H1 (cell line): ENCODE data around the gene ACAT2. TPM values are rescaled to one million over a fixed set of nuclear protein-coding genes. Genes with fewer than 3 reads are reported as not detected.

Experiments used
- CBX5 ChIP-seq: fragments of 300-800, 300-1000 bp; sonication (generic); IDR thresholded peaks from 2 replicates; pipeline ENCODE4 v1.7.1; 2016; ENCODE audit warnings: antibody characterized with exemption, low read length, low read depth
- YY1 ChIP-seq: IDR thresholded peaks from 2 replicates; pipeline ENCODE4 v1.6.1; 2011; ENCODE audit warnings: low read depth, mild to moderate bottlenecking, low read length
- polyA plus RNA-seq, 7 experiments: library from polyadenylated mRNA; depleted of rRNA in 3 of 7; stranded (reverse) in 5 of 7; unstranded in 2 of 7; fragments of >200 nt in 5 of 7; fragments of 200-250 nt in 2 of 7; gene quantifications; 1 replicate in 5 of 7; 2 replicates in 1 of 7; 4 replicates in 1 of 7; pipeline versions ENCODE4 v1.2.1 to v1.2.3, GENCODE V29; 2011 to 2013; ENCODE audit warnings: missing spikeins in 2 of 7, mixed read lengths in 2 of 7
- total RNA-seq: library from RNA; stranded (reverse); fragmentation: NEBNext Ultra II Directional; extraction: Animal tissue kit (Norgen Biotek cat#: 25700); gene quantifications from 2 replicates; pipeline ENCODE4 v1.2.1, GENCODE V29; 2021

The ACAT2 gene
- total and polyA plus RNA-seq, 2 of the 8 experiments (the other 6 are each of a cell fraction or from before 2014, with no cell fraction given) = 61.6 to 166 TPM

GRCh38 chr6:159751448-159751847 lies 10.4 kb upstream of the ACAT2 start (continued):
- TF ChIP-seq YY1 = no peak
- TF ChIP-seq CBX5 = no peak
